T-helper 2 cell (primary cell): ENCODE measurements around the gene CDH23.
A peak's percentile ranks its signal among the peaks of the same experiment; 100 is the strongest.

ENCODE experiments used
- DNase-seq, 5 experiments: peaks; one replicate each; pipeline versions ENCODE4 v3.0.0 to v3.0.0-alpha.2; 2012 to 2022

CDH23 gene

DNA sequence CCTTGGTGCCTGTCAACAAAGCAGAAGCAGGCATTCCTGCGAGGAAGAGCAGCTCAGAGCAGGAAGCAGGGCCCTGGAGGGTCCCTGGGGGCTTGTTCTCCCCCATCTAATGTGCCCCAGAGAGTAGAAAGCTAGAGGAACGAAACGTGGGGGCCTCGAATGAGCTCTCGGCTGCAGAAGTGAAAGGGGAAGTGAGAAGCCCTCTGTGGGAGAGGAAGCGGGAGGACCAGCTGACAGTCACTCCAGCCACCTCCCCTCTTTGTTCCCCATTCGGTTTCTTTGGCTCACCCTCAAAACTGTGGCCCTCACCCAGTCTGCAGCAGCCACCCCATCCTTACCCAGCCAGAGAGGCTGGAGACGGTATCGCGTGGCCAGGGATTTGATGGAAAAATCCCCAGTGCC, 297.8 kb downstream of the CDH23 start:
- peak in 2 of 5 experiments; percentile 29 to 48 for DNase-seq

DNA sequence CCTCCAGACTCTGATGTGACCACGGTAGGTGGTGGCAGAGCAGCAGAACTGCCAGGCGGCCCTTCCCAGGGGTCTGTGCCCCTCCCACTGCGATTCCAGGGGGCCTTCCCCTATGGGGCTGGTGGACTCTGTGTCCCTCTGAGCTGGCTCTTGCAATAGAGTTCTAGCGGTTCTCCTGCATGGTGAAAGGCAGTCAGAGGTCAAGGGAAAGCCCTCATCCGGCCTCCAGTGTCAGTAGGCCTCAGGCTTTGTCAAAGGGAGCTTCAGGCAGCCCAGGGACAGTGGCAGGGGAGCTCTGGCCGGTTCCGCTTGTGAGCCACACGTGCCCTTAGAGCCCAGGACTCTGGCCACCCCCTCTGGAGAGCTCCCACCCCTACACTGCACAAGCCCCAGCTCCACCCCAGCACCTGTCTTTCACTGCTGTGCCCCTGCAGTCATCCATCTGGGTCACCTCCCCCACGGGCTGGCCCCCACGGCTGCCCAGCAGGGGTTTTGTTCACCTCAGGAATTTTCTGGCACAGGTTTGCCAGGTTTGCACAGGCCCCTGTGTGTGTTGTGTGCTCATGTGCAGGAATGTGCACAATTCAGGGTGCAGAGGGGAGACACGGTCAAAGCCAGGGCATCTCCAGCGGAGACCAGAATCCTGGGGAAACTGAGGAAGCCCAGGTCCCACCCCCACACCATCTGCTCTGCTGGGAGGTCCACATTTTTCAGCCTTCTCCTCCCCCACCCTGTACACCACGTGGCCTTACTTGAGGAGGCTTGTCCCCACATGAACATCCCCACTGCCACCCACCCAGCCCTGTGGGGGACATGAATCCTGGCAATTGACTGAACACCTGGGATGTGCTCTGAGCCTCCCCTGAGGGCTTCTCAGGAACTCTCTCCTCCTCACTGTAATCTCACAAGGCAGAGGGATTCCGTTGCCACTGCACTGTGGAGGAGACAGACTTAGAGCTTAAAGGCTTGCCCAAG, 299.1 kb downstream of the CDH23 start:
- no peak for DNase-seq

DNA sequence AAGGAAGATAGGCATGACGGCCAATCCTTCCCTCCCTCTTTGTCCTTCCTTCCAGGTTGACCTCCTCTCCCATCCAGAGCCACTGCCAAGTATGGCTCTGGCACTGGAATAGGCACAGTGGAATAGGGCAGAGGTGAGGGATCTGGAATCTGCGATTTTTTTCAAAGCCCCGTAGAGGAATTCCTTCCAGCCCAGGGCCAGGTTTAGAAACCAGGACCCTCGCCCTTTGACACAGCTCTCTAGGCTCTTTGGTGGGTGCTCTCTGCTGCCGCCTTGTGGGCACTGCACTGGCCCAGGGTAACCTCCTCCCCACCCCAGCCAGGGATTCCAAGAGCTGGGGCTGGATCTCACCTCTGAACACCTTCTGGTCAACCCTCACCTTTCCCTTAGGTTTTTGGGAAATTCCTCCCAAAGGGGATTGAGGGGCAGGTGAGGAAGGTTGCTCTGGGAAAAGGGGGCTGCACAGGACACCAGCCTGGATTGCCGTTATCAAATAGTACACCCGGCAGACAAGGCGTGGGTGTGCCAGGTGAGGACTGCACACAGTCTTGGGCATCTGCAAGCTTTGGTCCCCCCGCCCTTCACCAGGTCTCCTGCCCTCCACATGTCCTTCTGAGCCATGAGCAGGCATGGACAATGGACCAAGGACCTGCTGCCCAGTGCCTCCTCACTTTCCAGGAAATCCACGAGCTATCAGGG, 300.1 kb downstream of the CDH23 start:
- DNase-seq, result peak; percentile 28 to 57 (median 51)

DNA sequence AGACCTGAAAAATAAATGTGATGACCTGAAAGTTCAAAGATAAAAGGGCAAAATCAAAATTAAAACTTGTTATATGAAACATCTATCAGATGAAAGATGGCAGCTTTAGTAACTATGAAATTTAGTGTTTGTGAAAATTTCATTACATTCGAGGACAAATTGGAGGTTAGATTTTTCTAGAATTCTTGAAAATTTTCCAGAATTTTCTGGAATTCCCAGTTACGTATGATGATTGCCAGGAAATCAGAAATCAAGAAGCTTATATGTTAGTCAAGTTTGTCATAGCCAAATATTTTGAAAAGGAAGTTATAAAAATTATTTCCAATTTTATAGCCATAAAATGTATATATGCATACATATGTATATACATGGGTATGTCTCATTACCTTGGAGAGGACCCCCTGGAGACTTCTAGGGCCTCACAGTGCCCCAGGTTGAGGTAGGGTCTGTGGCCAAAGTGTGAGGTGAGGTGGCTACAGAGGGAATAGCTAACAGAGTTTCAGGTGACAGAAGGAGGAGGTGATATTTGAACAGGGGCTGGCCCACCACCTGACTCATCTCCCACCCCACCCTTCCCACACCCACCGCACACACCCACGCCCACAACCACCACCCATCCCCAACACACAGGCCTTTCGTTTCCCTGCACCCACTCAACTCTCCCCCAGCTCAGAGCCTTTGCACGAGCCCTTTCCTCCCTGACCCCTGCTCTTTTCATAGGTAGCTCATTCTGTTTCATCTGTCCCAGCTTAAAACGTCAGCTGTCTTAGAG, 301.4 kb downstream of the CDH23 start:
- DNase-seq, result peak in 2 of 5 experiments; percentile 49 to 60

DNA sequence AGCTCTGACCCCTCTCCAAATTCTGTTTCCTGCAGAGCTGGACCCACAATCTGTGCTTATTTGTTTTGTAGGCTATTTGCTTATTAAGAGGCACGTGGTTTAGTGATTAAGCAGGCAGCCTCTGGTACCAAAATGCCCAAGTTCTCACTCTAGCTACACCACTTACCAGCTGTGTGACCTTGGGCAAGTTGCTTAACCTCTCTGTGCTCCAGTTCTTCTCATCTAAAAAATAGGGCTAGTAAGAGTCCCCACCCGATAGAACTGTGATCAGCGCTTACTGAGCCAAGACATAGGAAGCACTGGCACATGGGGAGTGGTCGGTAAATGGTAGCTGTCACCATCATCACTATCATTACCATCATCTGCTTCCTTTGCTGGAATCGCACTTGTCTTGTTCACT, 302.0 kb downstream of the CDH23 start:
- DNase-seq, result no peak

DNA sequence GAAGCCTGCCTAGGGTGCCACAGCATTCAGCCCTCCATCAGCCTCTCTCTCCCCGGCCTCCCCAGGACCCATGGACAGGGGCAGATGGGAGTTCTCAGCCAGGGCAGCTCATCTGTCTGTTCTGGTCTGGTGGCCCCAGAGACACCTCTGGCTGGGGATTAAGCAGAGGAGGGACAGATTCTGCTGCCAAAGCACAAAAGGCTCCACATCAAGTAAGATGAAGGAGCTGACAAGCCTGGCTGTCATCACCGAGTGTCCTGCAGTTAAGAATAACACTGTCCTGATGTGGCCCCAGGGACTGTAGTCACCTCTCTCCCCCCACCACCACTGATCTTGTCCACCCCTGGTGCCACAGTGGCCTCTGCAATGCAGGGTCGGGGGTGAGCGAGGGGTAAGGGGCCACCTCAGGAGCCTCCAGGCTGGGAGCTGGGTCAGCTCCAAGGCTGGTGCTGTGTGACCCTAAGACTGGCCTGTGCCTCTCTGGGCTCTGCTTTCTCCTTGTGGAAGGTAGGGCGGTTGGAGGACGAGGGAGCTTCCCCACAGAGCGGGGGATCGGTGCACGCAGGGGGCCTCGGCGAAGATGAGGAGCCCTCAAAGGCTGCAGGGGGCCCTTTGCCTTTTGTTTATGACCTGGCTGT, 304.1 kb downstream of the CDH23 start:
- no peak for DNase-seq

DNA sequence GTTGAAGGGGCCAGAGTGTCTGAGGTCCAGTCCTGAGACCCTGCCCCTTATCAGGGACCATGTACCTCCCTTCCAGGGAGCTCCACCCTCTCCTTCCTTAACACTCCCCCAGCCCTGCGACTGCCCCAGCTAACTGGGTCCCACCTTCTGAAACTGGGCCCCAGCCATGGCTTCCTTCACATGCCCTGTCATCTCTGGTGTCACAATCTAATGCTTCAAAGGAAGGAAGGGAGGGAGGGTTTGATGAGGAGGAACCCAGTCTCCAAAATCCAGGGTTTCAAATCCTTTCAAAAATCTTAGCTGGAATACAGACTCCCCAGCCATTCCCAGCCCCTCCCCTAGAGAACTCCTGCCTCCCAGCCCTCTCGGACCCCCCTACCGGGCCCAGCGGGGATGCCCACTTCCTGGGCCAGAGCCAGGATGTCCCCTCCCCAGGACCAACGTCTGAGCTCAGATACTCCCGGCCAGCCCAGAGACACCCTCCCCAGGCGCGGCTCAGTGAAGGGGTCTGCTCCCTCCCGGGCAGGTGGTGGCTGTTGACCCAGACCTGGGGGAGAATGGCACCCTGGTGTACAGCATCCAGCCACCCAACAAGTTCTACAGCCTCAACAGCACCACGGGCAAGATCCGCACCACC, 304.9 kb downstream of the CDH23 start:
- no peak for DNase-seq

DNA sequence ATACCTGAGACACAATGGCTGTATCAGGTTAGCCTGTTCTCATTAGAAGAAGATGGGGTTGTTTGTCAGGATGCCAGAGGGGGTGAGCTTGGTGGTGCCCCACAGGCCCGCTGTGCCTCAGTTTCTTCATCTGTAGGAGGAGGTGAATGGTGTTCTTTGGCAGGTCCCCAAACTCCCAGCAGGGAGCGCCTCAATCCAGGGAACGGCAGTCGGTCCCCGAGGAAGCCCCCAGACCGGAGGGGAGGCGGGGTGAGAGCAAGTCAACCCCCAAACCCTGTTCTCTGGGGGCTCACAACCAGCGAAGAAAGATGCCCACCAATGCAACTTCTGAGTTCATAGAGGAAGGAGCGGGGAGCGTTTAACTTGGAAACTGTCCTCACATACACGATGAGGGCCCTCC, 306.9 kb downstream of the CDH23 start:
- no peak for DNase-seq

DNA sequence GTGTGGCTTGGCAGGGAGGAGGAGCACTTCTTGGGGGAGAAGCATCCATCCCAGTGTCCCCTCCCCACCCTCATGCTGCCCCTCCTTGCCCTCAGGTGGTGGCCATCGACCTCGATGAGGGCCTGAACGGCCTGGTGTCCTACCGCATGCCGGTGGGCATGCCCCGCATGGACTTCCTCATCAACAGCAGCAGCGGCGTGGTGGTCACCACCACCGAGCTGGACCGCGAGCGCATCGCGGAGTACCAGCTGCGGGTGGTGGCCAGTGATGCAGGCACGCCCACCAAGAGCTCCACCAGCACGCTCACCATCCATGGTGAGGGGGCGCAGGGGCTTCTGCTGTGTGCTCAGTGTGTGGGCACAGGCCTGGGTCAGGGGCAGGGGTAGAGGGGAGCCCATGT, 308.1 kb downstream of the CDH23 start:
- DNase-seq, result no peak

DNA sequence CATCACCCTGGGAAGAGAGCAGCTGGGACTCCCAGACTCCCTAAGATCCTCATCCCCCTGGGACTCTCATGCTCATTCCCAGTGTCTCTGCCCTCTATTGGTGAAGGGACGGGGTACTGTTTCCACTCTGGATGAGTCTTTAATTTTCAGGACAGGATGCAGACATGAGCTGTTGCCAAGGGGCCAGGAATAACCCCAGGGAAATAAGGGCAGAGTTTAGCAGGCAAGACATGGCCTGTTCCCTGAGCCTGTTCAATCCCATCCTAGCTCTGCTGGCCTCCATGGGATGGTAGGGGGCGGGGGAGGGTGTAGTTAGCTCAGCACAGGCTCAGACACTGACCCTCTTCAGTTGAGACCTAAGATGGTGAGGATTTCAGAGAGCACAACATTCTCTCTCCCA, 308.9 kb downstream of the CDH23 start:
- no peak for DNase-seq

DNA sequence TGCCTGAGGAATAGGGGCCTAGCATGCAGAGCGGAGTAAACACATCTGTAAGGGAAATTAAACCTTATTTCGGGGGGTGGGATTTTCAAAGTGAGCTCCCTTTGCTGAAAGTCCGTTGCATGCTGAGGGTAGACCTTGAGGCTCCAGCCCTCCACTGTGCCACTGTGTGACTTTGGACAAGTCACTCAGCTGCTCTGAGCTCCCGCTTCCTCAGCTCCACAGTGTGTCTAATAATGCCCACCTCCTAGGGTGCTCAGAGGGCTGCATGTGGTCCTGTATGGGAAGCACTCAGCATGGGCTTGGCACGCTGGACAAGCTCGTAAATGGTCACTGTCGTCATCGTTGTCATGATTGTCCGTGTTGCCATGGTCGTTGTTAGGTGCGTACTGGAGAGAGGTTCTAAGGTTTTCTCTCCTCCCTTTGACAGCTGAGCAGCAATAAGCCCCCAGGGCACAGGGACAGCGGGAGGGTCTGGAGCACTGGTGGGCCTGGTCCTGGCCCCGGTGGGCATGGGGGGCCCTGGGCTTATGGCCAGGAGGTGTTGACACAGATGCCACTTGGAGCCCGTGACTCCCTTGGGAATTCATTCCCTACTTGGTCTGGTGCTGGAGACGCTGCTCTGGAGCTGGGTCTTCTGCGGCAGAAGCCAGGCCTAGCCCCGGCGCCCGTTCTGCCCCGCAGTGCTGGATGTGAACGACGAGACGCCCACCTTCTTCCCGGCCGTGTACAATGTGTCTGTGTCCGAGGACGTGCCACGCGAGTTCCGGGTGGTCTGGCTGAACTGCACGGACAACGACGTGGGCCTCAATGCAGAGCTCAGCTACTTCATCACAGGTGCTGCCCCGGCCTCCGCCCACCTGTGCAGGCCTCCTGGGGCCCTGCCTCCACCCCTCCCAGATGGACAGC, 309.7 kb downstream of the CDH23 start:
- DNase-seq, result no peak

DNA sequence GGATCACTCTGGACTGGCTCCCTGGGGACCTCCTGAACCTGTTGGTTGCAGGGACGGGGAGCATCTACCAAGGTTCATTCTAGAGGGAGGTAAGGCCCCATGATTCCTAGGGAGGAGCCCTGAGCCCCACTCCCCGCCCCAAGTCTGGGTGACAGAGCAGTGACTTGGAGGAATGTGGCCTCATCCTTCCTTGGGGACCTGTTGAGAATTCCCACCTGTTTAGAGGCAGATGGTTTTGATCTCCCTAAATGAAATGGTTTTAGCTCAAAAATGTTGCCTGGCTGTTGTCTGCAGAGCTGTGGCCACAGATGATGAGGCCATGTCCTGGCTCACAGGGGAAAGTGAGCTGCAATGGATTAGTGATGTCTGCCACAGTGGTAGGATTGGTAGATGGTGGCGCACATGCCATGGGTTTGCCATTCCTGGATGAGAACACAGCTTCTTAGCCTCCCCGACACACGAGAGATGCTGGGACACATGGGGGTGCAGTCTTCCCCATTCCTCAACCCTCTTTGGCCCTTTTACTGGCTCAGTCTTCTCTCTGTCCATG, 310.6 kb downstream of the CDH23 start:
- DNase-seq, result no peak

DNA sequence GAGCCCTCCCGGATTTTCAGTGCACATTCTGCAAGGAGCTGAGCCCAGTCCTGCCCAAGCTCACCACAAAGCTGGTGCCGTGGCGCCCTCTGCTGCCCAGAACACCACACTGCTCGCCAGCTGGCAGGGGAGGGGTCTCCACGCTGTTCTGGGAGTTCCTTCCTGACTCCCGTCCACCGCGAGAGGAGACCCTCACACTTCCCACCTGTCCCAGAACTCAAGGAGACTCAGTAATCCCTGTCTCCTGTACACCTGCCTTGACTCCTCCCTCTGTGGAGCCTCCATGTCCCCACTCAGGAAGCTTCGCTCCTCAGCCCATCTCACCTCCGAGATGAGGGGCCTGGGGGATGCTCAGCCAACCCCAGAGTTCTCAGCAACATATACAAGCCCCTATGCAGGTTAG, 311.6 kb downstream of the CDH23 start:
- DNase-seq, result peak; percentile 34 to 54 (median 39)

DNA sequence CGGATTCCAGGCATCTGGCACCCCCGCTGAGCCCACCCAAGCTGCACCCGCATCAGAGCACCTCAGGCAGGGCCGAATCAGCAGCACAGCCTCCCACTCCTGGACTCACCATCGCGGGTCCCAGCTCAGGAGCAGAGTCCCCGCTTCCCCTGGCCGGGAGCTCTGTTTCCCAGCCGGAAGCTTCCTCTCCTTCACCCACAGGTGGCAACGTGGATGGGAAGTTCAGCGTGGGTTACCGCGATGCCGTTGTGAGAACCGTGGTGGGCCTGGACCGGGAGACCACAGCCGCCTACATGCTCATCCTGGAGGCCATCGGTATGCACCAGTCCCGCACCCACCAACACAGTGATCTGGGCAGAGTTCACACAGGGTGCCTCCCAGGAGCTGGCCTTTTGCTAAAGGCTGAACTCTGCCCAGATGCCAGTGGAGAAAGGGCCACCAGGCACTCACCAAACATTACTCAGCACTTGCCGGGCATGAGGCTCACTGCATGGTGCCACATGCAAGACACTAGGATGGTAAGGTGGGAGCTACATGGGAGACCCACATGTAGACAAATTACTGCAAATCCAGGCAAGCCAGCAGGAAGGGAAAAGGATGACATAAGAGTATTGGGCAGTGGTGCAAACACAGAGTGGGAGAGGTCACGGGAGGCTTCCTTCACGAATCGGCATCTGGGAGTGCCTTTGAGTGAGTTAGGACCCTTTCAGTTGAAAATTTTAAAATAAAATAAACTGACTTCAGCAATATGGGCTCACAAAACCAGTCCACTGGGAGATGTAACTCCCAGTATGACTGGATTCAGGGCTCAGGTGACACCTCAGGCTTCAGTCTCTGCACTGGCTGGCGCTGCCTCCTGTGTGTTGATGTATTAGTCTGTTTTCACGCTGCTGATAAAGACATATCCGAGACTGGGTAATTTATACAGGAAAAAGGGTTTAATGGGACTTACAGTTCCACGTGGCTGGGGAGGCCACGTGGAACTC, 312.5 kb downstream of the CDH23 start:
- no peak for DNase-seq

DNA sequence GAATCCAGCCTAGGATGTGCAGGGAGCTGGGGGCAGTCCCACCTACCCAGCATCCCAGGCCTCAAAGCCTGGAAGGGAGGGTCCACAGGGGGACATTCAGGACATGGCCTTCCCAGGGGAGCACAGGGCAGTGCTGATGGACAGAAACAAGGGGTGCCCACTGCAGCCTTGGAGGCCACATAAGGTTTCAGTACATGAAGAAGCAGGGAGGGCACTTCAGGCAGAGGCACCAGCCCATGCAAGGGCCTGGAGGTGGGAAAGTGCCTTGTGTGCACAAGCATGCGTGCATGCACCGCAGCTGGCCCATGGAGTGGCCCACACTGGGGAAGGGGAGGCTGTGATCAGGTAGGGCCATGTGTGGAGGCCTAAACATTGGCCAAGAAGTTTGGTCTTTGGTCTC, 313.8 kb downstream of the CDH23 start:
- DNase-seq, result no peak

DNA sequence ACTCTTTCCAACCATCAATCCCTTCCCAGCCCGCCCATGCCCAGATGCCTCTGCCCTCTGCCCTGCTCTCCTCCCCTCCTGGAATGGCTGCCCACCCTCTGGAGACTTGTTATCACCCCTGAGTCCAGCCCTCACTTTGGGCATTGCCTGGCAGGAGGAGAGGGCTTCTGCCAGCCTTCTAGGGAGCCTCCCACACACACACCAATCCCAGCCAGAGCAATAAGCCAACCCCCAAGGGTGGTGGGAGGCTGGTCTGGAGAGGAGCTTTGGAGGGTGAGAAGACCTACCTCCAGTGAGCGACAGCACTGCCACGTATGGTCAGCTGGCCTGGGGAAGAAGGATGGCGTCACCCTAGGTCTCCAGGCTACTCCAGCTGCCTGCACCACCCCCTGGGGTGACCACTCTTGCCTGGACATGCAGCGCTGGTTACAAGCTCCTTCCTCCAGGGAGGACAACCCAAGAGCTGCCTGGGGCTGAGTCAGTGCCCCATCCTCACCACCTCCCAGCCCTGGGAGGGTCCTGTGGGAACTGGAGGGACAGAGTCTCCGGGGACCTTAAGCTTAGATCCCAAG, 314.4 kb downstream of the CDH23 start:
- DNase-seq, result no peak

DNA sequence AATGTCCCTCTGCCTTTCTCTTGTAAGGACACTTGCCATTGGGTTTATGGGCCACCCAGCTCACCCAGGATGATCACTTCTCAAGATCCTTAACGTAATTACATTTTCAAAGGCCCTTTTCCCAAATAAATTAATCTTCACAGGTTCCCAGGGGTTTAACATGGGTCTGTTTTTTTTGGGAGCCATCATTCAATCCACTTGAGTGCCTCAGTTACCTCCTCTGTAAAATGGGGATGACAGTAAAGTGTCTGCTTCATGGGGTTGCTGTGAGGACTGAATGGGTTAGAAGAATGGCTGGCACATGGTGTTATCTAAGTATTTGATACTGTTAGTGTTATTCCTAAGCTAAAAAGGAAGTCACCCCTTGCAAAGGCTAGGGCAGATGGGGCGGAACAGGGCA, 315.4 kb downstream of the CDH23 start:
- DNase-seq, result no peak

DNA sequence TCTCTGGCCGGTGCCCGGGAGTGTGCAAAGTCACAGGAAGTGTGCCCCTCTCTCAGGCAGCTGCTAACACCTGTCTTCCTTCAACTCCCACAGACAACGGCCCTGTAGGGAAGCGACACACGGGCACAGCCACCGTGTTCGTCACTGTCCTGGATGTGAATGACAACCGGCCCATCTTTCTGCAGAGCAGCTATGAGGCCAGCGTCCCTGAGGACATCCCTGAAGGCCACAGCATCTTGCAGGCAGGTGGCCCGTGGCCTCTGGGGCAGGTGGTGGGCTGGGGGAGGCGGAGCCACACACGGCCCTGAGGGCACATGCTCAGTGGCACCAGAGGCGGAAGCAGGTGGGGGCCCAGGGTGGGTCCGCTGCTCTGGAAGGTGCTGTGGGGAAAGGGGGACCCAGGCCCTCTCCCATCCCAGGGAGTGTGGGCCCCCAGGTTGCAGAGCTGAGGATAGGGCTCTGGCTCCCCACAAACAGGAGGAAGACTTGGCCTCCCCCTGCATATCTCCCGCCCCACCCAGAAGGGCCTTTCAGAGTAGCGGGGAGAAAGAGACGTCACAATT, 315.9 kb downstream of the CDH23 start:
- DNase-seq, result no peak
